Stimulated activated CD4-positive, alpha-beta T cell treated with anti-CD3 and anti-CD28 coated beads, Interleukin-1b, Interleukin-23, amount 100 ng/mL, for 4 hours (primary cell): Measurements from ENCODE around the gene DYNLT3.

Experiments used
- DNase-seq, 2 donors: peaks; one replicate each; pipeline ENCODE4 v3.0.0-alpha.2; 2020; ENCODE audit warnings: low read depth in 2 of 2

DYNLT3 gene, protein sequence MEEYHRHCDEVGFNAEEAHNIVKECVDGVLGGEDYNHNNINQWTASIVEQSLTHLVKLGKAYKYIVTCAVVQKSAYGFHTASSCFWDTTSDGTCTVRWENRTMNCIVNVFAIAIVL

DNA sequence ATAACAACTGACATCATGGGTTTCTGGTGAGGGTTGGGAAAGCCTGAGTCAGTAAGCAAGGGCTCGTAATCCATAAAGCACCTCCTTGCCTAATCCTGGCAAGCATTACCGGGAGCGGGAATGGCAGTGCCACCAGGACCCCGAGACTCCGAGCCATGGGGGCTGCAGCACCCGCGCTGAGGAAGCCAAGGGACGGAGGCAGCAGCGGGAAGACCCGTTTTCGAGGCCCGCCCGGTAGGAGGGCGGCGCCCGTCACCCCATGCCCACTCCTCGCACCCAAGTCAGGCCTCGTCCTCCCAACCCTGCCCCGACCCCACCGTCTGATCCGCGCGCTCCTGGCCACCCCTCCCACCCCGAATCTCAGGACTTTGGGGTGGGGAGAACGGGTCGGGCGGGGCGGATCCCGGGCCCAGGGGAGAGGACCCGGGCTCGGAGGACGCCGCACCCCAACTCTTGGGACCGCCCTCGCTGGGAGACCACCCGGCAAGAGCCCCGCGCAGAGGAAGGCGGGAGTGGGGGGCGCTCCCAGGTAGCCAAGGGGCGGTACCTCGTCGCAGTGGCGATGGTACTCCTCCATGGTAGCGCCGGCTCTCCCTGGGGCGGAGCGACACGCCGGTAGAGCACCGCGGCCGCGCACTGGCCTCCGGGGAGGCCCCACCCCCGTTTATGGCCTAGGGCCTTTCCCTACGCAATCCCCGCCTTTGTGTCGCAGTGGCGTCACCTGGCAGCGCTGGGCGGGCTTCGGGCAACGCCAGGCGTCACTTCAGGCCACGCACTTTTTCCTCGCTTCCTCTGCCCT is at the start of gene DYNLT3:
Gene DYNLT3 (minus strand): TSS at position 638 of the 799 bp plus-strand sequence. CDS start 61 bp downstream, at position 577.
- peak; percentile 42 to 58 for DNase-seq

DNA sequence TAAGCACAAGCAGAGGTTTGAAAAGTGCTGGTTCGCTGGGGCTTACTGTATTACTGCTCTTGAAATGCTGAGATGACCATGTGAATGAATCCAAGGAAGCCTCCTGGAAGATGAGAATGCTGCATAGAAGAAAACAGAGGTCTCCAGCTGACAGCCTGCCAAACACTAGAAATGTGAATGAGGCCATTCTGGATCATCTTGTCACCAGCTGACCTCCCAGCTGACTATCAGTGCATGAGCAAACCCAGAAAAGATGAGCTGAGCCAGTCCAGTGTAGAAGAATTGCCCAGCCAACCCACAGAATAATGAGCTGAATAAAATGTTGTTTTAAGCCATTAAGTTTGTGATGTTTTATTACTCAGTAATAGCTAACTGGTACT is 49.1 kb upstream of the DYNLT3 start:
- no peak for DNase-seq

DNA sequence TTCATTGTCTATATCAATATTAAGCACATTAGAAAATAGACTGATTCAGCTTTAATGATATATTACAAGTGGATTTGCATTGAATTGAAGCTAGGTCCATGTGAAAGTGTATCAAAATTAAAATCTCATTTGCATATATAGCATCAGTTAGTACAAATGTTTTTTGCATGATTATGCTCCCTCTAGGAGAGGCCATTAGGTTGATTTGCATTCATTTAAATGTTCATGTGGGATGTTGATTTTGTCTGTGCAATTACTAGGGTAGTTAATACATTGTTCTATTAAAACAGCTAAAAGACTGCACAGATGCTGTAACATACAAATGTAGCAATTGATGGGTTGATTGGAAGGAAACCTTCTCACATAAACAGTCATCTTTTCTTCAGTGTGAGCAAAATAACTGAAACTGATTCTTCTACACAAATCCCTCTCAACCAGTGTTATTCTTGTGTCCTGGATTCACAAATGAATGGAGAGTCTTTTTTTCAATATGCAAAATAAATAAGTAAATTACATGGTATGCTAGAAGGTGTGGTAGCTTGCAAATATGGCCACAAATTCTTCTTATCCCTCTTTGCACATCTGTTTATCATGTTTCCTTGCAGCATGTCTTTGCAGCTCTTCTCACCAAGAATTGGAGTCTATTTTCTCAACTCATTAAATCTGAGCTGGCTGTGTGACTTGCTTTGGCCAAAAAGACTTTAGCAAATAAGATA is 48.6 kb upstream of the DYNLT3 start:
- DNase-seq, result no peak

DNA sequence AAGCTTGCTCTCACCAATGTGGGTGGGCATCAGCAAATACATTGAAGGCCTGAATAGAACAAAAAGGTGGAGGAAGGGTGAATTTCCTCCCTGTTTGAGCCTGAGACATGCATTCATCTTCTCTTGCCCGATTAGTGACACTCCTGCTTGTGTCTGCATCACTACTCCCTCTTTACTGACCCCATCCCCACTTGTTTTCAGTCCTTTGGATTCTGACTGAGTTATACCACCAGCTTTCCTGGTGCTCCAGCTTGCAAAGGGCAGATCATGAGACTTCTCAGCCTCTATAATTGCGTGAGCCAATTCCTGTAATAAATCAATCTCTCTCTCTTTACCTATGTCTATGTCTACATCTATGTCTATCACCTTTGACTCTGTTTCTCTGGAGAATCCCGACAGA is 47.4 kb upstream of the DYNLT3 start:
- DNase-seq, result no peak

DNA sequence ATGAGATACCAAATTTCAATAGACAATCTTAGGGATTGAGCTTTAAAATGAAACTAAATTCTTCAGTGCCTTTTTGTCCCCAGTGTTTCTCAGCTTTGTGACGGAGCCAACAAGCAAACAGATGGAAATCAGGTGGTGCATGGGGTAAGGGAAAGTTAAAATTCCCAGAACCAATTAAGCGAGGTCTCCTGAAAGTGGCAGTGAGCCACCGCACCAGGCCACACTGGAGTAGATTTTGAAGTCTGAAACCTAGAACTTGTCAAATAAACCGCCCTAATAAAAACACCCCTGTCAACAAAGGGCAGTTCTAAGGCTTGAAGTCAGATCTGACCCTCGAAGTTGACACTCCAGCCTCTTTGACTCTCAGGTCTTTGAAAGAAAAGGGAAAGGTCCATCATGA is 40.6 kb upstream of the DYNLT3 start:
- no peak for DNase-seq

DNA sequence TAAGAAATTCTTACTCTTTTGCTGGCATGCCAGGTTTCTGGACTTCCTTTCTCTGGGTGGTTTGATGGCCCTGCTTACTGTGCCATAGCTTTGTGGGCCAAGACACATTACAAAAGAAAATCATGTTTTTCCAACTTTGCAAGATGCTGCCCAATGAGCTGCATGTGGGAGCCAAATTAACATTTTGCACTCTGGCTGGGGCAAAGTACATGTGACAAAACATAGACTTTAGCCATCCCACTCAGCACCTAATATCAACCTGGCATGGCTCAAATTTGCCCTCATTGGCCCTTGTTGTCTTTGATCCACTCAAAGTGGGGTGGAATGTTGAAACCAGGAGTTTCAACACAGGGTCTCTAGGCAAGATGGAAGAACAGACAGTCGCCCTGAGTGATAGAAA is 40.0 kb upstream of the DYNLT3 start:
- no peak for DNase-seq

DNA sequence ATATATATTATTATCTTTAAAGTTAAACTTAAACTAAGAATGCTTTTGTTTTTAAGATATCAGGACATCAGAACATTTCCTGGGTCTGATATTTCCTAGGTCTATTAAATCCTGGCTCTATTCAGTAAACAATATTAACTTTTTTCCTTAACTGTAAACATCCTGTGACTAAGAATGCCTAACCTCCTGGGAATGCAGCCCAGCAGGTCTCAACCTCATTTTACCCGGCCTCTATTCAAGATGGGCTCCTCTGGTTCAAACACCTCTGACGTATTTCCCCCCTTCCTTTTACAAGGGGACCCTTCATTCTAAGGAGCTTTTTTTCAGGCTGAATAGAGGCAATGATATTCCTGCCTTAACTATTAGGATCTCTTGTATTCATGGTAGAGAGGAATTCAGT is 35.8 kb upstream of the DYNLT3 start:
- no peak for DNase-seq

DNA sequence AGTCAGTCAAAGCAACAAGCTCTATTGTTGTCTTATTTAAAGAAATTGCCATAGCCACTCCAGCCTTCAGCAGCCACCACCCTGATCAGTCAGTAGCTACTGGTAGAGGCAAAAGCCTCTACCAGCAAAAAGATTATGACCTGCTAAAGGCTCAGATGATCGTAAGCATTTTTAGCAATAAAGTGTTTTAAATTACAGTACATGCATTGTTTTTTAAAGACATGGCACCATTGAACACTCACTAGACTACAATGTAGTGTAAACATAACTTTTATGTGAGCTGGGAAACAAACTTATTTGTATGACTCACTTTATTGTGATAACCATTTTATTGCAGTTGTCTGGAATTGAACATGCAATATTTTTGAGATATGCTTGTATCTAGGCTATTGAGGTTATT is 32.3 kb upstream of the DYNLT3 start:
- no peak for DNase-seq

DNA sequence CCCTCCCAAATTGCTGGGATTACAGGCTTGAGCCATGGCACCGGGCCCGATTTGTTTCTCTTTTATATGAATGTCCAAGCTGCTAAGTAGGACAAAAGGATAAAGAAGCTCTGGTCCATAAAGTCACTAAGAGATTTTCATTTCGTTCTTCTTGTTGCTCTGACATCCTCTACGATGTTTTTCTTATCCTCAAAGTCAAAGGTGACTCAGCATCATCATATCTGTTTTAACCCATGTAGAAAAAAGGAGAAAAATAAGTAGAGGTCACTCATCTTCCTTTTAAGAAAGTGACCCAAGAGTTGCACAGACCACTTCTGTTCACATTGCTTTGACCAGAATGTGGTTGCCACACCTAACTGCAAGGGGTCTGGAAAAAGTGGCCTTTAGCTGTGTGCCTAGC is 29.3 kb upstream of the DYNLT3 start:
- DNase-seq, result no peak

DNA sequence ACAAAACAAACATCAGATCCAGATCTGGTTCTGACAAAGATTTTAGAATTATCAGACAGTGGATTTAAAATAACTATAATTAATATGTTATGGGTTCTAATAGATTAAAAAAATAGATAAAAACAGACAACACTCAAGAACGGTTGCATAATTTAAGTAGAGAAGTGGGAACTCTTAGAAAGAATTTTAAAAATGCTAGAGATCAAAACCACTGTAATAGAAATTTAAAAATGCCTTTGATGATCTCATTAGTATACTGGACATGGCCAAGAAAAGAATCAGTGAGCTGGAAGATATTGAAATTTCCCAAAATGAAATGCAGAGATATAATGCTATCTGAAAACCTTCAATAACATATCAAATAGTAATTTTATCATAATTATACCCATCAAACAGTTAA is 28.3 kb upstream of the DYNLT3 start:
- no peak for DNase-seq

DNA sequence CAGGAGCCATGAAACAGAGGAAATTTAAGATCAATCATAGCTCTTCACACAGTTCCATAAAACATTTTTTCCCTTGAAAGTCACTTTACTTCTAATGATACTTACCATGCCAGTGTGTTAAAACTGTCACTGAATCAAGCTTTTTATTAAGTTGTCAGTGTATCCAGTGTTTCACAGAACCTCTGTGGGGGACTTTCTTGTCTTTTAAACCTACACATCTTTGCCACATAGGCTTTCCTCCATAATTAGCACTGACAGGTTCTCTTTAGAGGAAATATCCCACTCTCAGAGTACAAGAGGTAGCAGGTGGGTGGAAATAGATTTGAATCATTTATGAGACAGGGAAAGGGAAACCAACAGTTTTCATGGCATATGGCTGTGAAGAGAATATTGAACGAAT is 25.8 kb upstream of the DYNLT3 start:
- DNase-seq, result no peak

DNA sequence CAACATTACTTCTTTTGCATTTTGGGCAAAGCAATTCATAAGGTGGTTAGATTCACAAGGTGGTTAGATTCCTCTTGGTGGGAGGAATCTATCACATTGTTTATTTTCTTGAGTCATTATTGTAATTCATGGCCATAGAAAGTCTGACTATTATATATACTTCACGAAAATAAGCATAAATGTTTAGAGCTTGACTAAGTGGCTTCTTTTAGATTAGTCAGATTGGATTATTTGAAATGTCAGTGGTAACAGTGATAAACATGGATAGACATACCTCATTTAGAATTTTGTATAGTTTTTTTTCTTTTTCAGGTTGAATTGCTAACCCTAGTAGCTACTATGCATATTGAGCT is 24.9 kb upstream of the DYNLT3 start:
- DNase-seq, result no peak

DNA sequence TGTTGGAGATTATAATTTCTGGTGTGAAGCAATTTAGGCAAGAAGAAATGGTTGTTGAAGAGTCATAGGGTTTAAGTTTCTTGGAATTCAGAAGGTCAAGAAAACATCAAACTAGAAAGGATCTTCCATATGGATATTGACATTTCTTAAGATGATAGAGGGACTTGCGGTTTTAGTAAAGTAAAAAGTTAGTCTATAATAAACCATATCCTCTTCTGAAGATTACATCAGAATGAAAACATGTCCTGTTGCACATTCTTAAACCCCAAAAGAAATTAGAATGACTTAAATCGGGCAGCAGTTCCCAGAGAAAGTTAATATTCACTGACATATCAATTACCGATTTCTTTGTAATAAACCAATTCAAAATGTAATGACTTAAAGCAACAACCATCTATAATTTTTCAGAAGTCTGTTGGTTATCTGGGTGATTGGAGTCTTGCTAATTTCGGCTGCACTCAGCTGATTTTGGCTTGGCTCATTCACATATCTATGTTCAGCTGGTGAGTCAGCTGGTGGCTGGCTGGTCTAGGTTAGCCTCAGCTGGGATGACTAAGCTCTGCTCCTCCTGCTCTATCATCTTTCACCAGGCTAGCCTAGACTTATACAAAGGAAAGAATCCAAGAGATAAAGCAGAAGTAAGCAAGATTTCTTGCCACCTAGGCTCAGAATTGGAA is 24.4 kb upstream of the DYNLT3 start:
- no peak for DNase-seq

DNA sequence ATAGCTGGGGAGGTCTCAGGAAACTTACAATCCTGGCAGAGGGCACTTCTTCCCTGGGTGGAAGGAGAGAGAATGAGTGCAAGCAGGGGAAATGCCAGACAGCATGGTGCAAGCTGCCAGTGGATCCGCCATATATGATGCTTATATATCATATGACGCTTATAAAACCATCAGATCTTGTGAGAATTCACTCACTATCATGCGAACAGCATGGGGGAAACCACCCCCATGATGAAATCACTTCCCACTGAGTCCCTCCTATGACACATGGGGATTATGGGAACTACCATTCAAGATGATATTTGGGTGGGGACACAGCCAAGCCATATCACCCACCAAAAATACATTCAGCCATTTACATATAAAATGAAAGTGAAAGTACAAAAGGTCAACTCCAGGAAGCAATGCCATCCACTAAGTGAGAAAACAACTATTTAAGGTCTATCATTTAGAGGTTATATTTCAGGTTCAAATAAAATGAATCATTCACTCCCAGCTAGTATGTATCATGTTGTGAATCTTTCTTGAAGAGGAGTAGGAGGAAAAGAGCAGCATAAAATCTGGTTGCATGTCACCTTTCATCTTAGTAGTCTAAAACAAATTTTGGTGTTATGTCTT is 20.3 kb upstream of the DYNLT3 start:
- no peak for DNase-seq

DNA sequence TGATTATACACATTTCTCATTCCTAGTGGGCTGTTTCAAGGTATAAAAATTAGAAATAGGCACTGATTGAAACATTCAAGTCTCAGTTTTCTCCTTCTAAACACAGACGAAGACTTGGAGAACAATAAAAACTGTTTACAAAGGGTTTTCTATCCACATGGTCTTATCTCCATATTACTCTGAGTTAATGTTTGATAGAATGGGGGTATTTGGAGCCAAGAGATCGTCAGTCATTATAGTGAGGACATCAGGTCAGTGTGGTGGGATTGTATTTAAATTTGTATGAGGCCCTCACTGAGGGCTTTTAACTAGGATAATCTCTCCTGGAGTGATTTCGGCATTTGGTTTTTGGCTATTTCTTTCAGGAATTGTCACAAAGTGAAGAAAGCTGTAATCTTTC is 16.4 kb upstream of the DYNLT3 start:
- no peak for DNase-seq

DNA sequence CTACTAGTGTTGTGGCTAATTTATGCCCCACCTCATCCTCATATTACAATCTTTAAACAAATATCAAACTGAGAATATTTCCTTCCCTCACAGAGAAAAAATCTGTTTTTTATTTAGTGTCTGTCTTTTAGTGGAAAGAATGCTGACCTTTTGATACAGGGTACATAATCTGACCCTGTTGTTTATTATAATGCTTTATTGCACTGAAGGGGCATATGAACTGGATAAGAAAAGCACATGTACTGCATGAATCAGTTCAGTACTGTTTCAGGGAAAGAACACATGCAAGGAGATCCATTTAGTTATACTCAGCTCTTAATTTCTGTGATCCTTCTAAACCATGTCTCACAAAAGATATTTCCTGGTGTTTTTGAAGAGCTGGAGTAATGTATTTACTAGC is 15.5 kb upstream of the DYNLT3 start:
- no peak for DNase-seq

DNA sequence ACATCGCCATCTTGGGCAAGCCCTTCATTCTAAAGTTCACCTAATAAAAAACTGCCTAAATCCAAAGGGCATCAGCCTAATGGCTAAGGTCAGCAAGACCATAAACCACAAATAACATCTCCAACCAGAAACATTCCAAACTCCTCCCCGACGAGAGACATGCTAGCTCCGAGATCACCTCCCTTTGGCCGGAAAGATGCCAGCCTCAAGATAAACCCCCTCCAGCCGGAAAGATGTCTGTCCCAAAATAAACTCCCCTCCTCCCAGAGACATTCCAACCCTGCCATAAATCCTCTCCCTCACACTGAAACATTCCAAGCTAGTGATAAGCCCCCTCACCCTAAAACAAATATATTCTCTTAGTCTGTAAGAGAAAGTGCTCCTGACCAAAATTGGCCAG is 13.3 kb upstream of the DYNLT3 start:
- DNase-seq, result no peak

DNA sequence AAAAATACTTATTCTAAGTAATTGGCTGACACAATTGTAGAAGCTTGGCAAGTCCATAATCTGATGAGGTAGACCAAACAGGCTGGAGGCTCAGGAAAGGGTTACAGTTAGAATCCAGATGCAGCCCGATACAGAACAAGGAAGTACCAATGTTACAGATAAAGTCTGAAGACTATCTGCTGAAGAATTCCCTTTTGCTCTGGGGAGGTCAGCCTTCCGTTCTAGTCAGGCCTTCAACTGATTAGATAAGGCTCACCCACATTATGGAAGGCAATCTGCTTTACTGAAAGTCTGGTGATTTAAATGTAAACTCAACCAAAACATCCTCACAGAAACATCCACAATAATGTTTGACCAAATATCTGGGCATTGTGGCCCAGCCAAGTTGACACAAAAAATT is 7.4 kb upstream of the DYNLT3 start:
- DNase-seq, result no peak

DNA sequence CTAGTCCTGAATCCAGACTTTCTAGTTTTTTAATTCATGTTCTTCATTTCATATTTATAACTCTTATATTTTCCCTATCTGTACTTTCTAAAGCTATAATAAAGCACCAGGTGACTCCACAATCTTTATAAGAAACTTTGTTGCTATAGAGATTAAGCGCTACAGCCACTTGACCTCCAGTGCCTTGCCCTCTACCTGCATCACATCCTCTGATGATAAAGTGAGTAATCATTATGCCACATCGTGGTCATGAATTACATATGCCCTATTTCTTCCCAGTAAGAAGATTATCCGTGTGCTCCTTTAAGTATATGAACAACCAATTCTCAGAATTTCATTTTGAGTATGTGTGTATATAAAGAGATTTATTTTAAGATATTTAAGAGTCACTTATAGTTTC is 6.8 kb upstream of the DYNLT3 start:
- no peak for DNase-seq

DNA sequence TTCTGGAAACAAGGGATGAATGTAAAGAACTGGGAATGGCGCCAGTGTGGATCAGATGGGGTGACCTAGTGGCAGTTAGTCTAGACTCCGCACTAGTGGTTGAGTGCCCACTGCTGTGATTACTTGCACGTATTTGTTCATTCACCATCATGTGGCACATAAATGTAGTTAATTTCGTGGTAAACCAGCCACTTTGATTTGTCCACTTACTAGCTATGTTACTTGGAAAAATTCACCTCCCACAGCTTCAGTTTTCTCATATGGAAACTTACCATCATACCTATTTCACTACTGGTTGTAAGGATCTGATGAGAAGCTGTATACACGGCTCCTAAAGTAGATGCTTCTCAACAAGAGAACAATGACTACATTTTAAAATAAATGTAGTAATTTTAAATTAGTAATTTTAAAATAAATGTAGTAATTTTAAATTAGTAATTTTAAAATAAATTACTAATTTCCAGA is 394 bp upstream of the DYNLT3 start:
- no peak for DNase-seq

DNA sequence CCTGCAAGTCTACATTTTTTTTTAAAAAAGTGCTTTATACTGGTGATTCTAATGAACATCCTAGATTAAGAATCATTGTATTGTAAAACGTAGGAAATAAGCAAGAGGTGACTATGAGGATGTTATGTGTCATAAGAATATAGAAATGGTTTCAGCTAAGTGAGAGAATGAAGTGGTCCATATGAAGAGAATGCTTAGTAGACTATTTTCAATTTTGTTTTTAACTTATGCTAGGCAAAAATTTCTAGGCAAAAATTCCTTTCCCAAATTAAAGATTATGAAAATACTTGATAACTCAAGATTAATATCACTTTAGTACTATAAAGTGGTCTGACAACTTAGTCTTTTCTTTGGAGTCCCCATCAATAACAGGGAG is 825 bp downstream of the DYNLT3 start:
- no peak for DNase-seq

DNA sequence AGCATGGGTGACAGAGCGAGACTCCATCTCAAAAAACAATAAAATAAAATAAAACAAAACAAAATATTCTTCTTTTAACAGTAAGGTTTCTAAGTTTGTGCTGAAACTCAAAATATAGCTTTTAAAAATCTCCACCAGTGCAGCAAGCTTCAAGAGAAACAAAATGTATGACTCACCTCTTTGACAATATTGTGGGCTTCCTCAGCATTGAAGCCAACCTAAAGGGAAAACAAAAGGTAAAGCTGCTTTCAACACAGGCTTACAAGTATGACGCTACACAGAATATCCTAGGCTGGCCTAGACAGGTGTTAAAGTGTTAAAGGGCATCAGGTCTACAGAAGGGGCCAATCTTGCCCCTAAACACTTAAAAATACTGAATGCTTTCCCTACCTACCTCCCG is 1.2 kb downstream of the DYNLT3 start:
- no peak for DNase-seq
